CD4-positive, alpha-beta memory T cell (primary cell): ENCODE data around the gene CYP4F12. TPM values are rescaled to one million over a fixed set of nuclear protein-coding genes. Genes with fewer than 3 reads are reported as not detected.

ENCODE experiments used
- CTCF ChIA-PET: fragments of 350-600 bp; sonication (Branson Sonifier 250); formaldehyde crosslinking; loops from one replicate; lab custom pipeline; 2021; ENCODE audit warnings: inconsistent platforms; ENCODE audit not compliant: partially characterized antibody; lab: Charles Lee
- POLR2A ChIA-PET: fragments of 350-600 bp; sonication (Branson Sonifier 250); formaldehyde crosslinking; loops from one replicate; lab custom pipeline; 2021; ENCODE audit not compliant: partially characterized antibody; lab: Charles Lee
- DNase-seq, 5 donors: peaks; one replicate each; pipeline versions ENCODE4 v3.0.0 to v3.0.0-alpha.2; 2020 to 2022; ENCODE audit warnings: mixed read lengths in 1 of 5
- H3K27ac ChIP-seq: one replicate; pipeline ENCODE4 v1.7.0; 2013; ENCODE audit warnings: low read depth, low read length
- H3K27me3 ChIP-seq: 2 replicates; pipeline ENCODE4 v1.7.0; 2013; ENCODE audit warnings: mild to moderate bottlenecking, low read length, moderate library complexity; ENCODE audit not compliant: insufficient read depth
- H3K36me3 ChIP-seq: 2 replicates; pipeline ENCODE4 v1.7.0; 2013; ENCODE audit warnings: mild to moderate bottlenecking, low read length, moderate library complexity; ENCODE audit not compliant: insufficient read depth
- H3K4me1 ChIP-seq: 2 replicates; pipeline ENCODE4 v1.7.0; 2013; ENCODE audit warnings: mild to moderate bottlenecking, low read length, moderate library complexity; ENCODE audit not compliant: insufficient read depth
- H3K4me3 ChIP-seq, 2 donors: one replicate each; pipeline ENCODE4 v1.7.0; 2013; ENCODE audit warnings: low read length in 2 of 2, mild to moderate bottlenecking in 1 of 2
- H3K9me3 ChIP-seq, 2 donors: one replicate each; pipeline ENCODE4 v1.7.0; 2013; ENCODE audit warnings: low read length in 2 of 2, control low read depth in 1 of 2; ENCODE audit not compliant: control insufficient read depth in 1 of 2
- H3K27ac Mint-ChIP-seq, 7 donors: one replicate each; pipeline ENCODE4 v1.8.0; 2020 to 2021; ENCODE audit warnings: mixed read lengths in 7 of 7, mild to moderate bottlenecking in 6 of 7, inconsistent platforms in 3 of 7, moderate library complexity in 3 of 7
- H3K27me3 Mint-ChIP-seq, 2 donors: one replicate each; pipeline ENCODE4 v1.8.0; 2020 to 2021; ENCODE audit warnings: mixed read lengths in 2 of 2
- H3K36me3 Mint-ChIP-seq, 2 donors: one replicate each; pipeline ENCODE4 v1.8.0; 2020 to 2021; ENCODE audit warnings: mixed read lengths in 2 of 2, inconsistent platforms in 1 of 2, mild to moderate bottlenecking in 1 of 2
- H3K4me1 Mint-ChIP-seq, 4 donors: one replicate each; pipeline ENCODE4 v1.8.0; 2020 to 2021; ENCODE audit warnings: mixed read lengths in 4 of 4, mild to moderate bottlenecking in 1 of 4
- H3K4me3 Mint-ChIP-seq, 8 donors: one replicate each; pipeline ENCODE4 v1.8.0; 2020 to 2021; ENCODE audit warnings: mixed read lengths in 8 of 8, mild to moderate bottlenecking in 7 of 8, moderate library complexity in 6 of 8, inconsistent platforms in 3 of 8
- H3K9me3 Mint-ChIP-seq, 8 donors: one replicate each; pipeline ENCODE4 v1.8.0; 2020 to 2021; ENCODE audit warnings: mixed read lengths in 8 of 8, mild to moderate bottlenecking in 5 of 8, inconsistent platforms in 3 of 8, moderate library complexity in 1 of 8
- intact Hi-C: fragments of 100-400 bp; cut with micrococcal nuclease; formaldehyde crosslinking; loops from one replicate; pipeline ENCODE4 v1.15.1; 2023
- polyA plus RNA-seq, 2 donors: library from polyadenylated mRNA; unstranded; fragments of 300-500 nt; fragmentation: Illumina TruSeq; gene quantifications; one replicate each; pipeline ENCODE4 v1.2.3, GENCODE V29; 2021
- total RNA-seq, 2 experiments: library from RNA; stranded (reverse); gene quantifications; one replicate each; pipeline ENCODE4 v1.2.3, GENCODE V29; 2021

Gene CYP4F12
- total and polyA plus RNA-seq, 4 experiments from 2014 or later, result 0.22 to 5.2 (median 2.2) TPM

- no peaks in the 10 kb centered on the region for H3K27me3 ChIP-seq
- Mint-ChIP-seq H3K4me3 (no peak overlapping the region), H3K36me3 (no peaks in the 10 kb centered on the region), H3K27ac (no peak overlapping the region), H3K9me3 (peaks cover 0 to 6% (median 0%) of the 10 kb centered on the region in 8 donors), H3K27me3 (peaks cover 2 to 5% of the 10 kb centered on the region in 2 donors), H3K4me1 (peaks cover 2 to 5% (median 3%) of the 10 kb centered on the region in 4 donors)
- ChIA-PET POLR2A (no interaction called here), CTCF (no interaction called here)
- no peak for DNase-seq
- no peak overlapping the region for H3K4me3 ChIP-seq
- H3K4me1 ChIP-seq, result no peaks in the 10 kb centered on the region
- intact Hi-C loops, result no loop called here
- H3K9me3 ChIP-seq, result no peaks in the 10 kb centered on the region
- no peak overlapping the region for H3K27ac ChIP-seq
- H3K36me3 ChIP-seq, result no peaks in the 10 kb centered on the region
Measured at GRCh38 chr19:15733895-15734294, 61.0 kb downstream of the CYP4F12 start.

GRCh38 chr19:15737722-15738121 lies 64.8 kb downstream of the CYP4F12 start, which contains the start of gene OR10H3:
Gene OR10H3, plus strand, starts transcription at chr19:15737985. Its CDS starts 3,408 bp downstream, at chr19:15741393.
- H3K27me3 ChIP-seq, result no peaks in the 10 kb centered on the region

GRCh38 chr19:15740785-15741184 lies 67.9 kb downstream of the CYP4F12 start:
- H3K27ac Mint-ChIP-seq, result no peak overlapping the region
- no peak overlapping the region for H3K4me3 ChIP-seq
- H3K27me3 ChIP-seq, result no peaks in the 10 kb centered on the region
- peaks cover 23 to 27% of the 10 kb centered on the region in 2 donors for H3K27me3 Mint-ChIP-seq
- no peak for DNase-seq
- no peaks in the 10 kb centered on the region for H3K4me1 ChIP-seq
- no peak overlapping the region for H3K4me3 Mint-ChIP-seq
- no peaks in the 10 kb centered on the region for H3K9me3 ChIP-seq
- intact Hi-C loops, result no loop called here
- ChIA-PET CTCF (interaction anchor here (1.0 kb wide), 1 partner anchor 9 kb away, joined by 4 read pairs; no protein-coding TSS in a partner anchor), POLR2A (no interaction called here)
- no peaks in the 10 kb centered on the region for H3K4me1 Mint-ChIP-seq
- H3K36me3 ChIP-seq, result no peaks in the 10 kb centered on the region
- peaks cover 0 to 5% of the 10 kb centered on the region in 2 donors for H3K36me3 Mint-ChIP-seq
- peaks cover 3 to 19% (median 13%) of the 10 kb centered on the region in 8 donors for H3K9me3 Mint-ChIP-seq
- no peak overlapping the region for H3K27ac ChIP-seq

More at GRCh38 chr19:15737722-15738121, 64.8 kb downstream of the CYP4F12 start, which contains the start of gene OR10H3:
- Mint-ChIP-seq H3K9me3 (peaks cover 3 to 18% (median 13%) of the 10 kb centered on the region in 8 donors), H3K4me1 (no peaks in the 10 kb centered on the region), H3K27ac (no peak within 1 kb of the TSS), H3K36me3 (peaks cover 0 to 5% of the 10 kb centered on the region in 2 donors), H3K4me3 (no peak within 1 kb of the TSS), H3K27me3 (peaks cover 10 to 14% of the 10 kb centered on the region in 2 donors)
- H3K4me3 ChIP-seq, result no peak within 1 kb of the TSS
- no peak for DNase-seq
- no peak within 1 kb of the TSS for H3K27ac ChIP-seq
- H3K9me3 ChIP-seq, result no peaks in the 10 kb centered on the region
- ChIA-PET CTCF (no interaction called here), POLR2A (no interaction called here)
- no peaks in the 10 kb centered on the region for H3K36me3 ChIP-seq
- intact Hi-C loops, result no loop called here
- H3K4me1 ChIP-seq, result no peaks in the 10 kb centered on the region

Other genes with a start within 250 kb of the CYP4F12 start
- gene WIZ, start 223.1 kb upstream of the CYP4F12 start, total RNA-seq, result 10 to 100 TPM; 28.7 to 30.0 TPM
- gene WIZ, start 223.1 kb upstream of the CYP4F12 start, polyA plus RNA-seq, result 1 to 10 TPM in 1 of 2 donors, under 1 TPM in 1; 0.03 to 2.5 TPM
- 100 to 1,000 TPM; 229 to 238 TPM for gene RASAL3, start 208.5 kb upstream of the CYP4F12 start, total RNA-seq
- gene RASAL3, start 208.5 kb upstream of the CYP4F12 start, polyA plus RNA-seq, result 100 to 1,000 TPM in 1 of 2 donors, 10 to 100 TPM in 1; 37.4 to 106 TPM
- gene PGLYRP2, start 193.6 kb upstream of the CYP4F12 start, total RNA-seq, result under 1 TPM; 0.61 to 0.91 TPM
- gene PGLYRP2, start 193.6 kb upstream of the CYP4F12 start, polyA plus RNA-seq, result under 1 TPM; 0.19 to 0.23 TPM
- under 1 TPM; 0.44 to 0.61 TPM for gene CYP4F22, start 164.6 kb upstream of the CYP4F12 start, total RNA-seq
- 1 to 10 TPM; 1.1 to 1.7 TPM for gene CYP4F22, start 164.6 kb upstream of the CYP4F12 start, polyA plus RNA-seq
- gene CYP4F8, start 57.9 kb upstream of the CYP4F12 start, total RNA-seq, result not detected
- gene CYP4F8, start 57.9 kb upstream of the CYP4F12 start, polyA plus RNA-seq, result not detected
- not detected for gene CYP4F3, start 32.2 kb upstream of the CYP4F12 start, total RNA-seq
- not detected for gene CYP4F3, start 32.2 kb upstream of the CYP4F12 start, polyA plus RNA-seq
- not detected for gene OR10H2, start 54.9 kb downstream of the CYP4F12 start, total RNA-seq
- gene OR10H2, start 54.9 kb downstream of the CYP4F12 start, polyA plus RNA-seq, result not detected
- not detected for gene OR10H3, start 64.9 kb downstream of the CYP4F12 start, total RNA-seq
- gene OR10H3, start 64.9 kb downstream of the CYP4F12 start, polyA plus RNA-seq, result not detected
- not detected for gene OR10H5, start 114.6 kb downstream of the CYP4F12 start, total RNA-seq
- not detected for gene OR10H5, start 114.6 kb downstream of the CYP4F12 start, polyA plus RNA-seq
- gene OR10H1, start 142.6 kb downstream of the CYP4F12 start, total RNA-seq, result not detected
- not detected for gene OR10H1, start 142.6 kb downstream of the CYP4F12 start, polyA plus RNA-seq
- not detected for gene CYP4F2, start 225.0 kb downstream of the CYP4F12 start, total RNA-seq
- gene CYP4F2, start 225.0 kb downstream of the CYP4F12 start, polyA plus RNA-seq, result not detected